Activated T-cell treated with anti-CD3 and anti-CD28 coated beads for 24 hours (primary cell): ENCODE results near the gene TMEM225B.
"Not testable (repeated sequence)": the region's sequence is repeated elsewhere in the genome, so short reads cannot be mapped to it uniquely, and the experiment has no call there.

Experiments used
- DNase-seq: peaks from one replicate; pipeline ENCODE4 v3.0.0-alpha.2; 2020; ENCODE audit warnings: low read depth

TMEM225B gene, protein sequence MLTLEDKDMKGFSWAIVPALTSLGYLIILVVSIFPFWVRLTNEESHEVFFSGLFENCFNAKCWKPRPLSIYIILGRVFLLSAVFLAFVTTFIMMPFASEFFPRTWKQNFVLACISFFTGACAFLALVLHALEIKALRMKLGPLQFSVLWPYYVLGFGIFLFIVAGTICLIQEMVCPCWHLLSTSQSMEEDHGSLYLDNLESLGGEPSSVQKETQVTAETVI

DNA sequence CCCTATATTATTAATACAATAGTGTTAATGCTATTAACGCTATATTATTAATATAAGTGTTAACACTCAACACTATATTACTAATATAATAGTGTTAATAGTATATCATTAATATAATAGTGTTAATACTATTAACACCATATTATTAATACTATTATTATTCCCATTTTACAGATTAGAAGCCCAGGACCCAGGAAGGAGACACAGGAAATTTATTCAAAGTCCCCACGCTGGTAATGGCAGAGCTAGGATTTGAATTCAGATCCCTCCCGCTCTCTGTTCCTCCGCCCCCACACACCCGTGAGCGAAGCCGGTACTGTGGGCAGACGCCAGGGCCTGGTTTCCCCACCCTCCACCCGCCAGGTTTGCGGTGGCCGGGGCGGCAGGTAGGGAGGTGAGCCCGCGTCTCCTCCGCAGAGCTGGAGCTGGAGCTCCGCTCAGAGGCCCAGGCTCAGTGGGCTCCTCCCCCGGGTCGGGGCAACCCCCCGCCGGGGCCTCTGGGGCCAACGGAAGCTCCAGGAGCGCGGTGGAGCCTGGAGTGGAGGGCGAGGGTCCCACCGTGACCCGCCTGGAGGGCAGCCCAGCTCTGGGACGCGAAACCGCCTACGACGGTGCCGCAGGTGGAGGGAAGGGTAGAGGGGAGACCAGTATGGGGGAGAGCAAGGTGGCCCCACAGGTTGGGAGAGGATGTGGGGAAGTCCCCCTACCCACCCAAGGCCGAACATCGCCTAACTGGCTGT, at the start of gene TMEM225B:
Gene TMEM225B, plus strand, starts transcription at position 506 of the 740 bp plus-strand sequence. CDS start 6,122 bp downstream, outside the sequence.
- DNase-seq: no peak

DNA sequence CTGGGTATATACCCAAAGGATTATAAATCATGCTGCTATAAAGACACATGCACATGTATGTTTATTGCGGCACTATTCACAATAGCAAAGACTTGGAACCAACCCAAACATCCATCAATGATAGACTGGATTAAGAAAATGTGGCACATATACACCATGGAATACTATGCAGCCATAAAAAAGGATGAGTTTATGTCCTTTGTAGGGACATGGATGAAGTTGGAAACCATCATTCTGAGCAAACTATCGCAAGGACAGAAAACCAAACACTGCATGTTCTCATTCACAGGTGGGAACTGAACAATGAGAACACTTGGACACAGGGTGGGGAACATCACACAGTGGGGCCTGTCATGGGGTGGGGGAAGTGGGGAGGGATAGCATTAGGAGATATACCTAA, 48.5 kb upstream of the TMEM225B start:
- not testable (repeated sequence) for DNase-seq

DNA sequence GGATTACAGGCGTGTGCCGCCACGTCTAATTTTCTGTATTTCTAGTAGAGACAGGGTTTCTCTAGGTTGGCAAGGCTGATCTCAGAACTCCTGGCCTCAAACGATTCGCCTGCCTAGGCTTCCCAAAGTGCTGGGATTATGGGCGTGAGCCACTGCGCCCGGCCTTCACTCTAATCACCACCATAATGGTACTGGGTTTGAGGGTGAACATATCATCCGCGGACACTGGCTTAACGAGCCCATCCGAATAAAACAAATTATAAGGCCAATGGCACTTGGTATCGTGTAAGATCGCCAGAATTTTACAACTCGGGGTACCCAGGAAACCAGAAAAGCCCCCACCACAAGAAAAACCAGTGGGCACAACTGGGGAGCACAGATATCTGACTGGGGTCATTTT, 46.7 kb upstream of the TMEM225B start:
- DNase-seq: no peak

DNA sequence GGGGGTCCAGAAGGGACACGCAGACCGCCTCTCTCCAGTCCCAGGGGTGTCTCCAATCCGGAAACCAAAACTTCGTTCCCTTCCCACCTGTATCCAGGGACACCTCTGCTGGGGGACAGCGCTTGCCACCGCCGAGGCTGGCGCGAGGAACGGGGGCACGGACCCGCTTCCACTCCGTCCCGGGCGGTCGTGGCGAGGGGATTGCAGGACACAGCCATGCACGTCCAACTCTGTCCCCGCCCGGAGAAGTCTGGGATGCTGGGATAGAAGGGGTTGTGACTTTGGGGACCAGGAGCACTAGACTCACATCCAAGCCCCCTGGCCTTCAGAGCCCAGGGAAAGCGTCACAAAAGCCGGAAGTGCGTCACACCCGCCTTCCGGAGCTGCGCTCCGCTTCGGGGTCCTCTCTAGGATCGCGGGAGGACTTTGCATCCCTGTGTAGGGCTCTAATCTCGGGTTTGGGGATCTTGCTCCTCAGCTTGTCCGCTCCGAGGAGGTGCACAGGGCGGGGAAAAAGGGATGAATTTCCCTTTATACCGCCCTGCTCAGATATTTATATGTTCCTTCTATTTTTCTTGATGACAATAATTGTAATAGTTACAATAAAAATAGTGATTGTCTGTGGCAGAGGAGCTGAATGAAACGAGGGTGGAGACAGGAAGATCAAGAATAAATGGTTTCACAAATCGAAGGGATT, 46.2 kb upstream of the TMEM225B start, which contains the start of gene FAM200A:
Gene FAM200A, minus strand, starts transcription at position 348 of the 697 bp plus-strand sequence. CDS start 3,707 bp downstream, outside the sequence.
- peak; percentile 76 for DNase-seq

DNA sequence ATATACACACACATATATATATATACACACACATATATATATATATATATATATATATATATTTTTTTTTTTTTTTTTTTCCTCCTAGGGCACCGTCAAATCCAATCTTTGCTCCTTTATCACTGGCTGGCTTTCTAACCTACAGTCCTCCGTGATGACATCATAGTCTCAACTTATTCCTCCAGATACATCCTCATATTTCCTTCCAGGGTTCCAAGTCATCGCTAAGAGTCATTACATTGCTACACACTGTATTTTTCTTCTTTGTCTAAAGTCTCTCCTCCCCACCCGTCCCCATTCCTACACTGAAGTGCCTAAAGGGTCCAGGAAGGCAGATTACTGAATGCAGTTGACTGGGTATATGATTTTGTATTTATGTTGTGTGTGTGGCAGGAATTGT, 45.0 kb upstream of the TMEM225B start:
- DNase-seq: no peak

DNA sequence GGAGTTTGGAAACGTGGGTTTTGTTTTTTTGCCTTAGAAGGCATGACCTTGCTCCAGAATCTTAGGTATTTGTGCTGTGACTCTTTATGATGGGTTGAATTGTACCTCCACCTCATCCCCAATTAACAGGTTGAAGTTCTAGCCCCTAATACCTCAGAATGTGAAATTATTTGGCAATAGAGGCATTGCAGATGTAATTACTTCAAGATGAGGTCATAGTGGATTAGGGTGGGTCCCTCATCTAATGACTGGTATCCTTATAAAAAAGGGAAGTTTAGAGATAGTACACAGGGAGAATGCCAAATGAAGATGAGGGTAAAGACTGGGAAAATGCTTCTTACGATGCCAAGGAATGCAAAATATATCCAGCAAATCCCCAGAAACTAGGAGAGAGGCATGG, 43.1 kb upstream of the TMEM225B start:
- DNase-seq: no peak

DNA sequence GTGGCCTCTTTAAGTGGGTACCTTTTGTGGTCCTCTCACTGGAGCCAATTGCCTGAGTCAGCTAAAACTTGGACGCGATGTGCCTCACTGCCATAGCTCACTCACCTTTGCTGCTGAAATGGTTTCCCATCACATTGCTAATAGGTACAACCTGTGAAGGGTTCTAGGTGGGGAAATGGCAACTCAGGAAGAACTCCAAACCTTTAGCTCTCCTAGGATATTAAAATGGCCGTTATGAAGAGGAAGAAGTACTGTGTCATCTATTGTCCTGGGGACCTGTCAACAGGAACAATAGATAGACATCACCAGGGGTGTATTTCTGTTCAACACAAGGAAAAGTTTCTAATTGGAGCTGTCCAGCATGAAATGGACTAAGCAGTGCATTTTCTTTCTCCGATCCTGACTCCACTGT, 40.9 kb upstream of the TMEM225B start:
- DNase-seq: no peak

DNA sequence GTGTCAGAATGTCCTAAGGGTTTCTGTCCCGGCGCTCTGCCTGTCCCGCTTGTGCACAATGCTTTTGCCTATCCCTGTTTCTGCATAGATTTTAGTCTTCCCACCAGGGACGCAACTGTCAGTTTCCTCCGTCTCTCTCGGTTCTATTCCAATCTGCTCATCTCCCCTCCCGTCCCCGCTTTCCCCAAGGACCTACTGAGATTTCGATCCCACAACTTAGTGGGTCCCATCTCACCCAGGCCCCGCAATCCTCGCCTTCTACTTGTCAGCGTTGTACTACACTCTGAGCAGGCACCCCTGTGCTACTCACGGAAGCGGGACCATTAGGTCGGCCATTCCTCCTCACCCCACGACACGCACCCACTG, 40.1 kb upstream of the TMEM225B start:
- DNase-seq: no peak

DNA sequence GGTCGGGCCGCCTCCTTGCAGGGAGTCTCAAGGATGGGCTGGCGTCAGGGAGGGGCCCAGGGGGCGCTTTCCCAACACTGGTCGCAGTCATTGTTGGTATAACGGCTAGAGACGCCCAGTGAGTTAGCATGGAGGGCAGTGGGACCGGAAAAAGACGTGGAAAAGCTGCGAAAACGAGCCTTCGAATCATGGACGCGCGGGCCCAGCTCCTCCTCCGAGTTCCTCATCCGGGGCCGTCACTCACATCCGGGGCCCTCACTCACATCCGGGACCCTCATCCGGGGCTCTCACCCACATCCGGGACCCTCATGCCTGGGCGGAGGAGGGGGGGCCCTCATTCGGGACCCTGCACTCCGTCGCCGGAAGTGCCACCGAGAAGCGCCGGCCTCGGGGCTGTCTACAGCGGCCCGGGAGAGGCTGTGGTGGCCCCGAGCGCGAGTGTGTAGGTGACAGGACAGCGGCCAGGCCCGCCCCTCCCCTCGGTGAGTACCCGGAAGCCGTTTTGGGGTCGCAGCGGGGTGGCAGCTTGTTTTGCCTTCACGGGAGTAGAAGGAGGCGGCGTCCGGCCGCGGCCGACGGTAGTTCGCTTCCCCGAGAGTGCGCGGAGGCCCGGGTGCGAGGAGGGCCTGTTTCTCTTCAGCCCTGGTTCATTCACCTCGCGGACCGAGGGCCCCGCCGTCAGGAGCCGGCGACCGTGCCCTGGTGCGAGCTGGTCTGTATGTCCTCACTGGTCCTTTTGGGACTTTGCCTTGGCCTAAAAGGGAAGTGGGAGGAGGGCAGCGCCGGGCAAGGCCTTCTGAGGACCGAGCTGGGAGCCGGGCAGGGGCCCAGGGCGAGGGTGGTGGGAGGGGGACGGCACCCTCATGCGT, 39.5 kb upstream of the TMEM225B start, which contains the start of gene ZNF655:
Gene ZNF655, plus strand, starts transcription at position 337 of the 869 bp plus-strand sequence. CDS start 1,918 bp downstream, outside the sequence.
- DNase-seq: peak; percentile 85

DNA sequence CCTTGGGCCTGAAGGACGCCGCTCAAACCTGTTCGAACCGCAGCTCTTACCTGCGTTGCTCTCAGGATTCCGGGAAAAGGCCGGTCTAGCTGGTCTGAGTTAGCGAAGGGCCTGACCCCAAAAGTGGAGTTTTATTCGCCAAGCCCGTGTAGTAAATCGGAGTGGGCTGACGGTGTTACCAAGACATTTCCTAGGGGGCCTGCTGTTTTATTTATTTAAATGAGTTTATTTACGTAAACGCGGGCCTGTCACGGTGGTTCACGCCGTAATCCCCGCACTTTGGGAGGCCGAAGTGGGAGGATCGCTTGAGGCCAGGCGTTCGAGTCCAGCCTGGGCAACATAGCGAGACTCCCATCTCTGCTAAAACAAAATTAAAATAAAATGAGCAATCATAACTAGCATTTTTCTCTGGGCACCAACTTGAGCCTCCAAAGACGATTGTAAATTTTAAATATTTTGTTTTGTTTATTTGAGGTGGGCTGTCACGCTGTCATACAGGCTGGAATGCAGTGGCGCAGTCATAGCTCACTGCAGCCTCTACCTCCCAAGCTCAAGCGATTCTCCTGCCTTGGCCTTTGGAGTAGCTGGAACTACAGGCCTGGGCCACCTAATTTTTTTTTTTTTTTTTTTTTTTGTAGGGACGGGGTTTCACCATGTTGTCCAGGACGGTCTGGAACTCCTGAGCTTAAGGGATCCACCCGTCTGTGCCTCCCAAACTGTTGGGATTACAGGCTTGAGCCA, 38.7 kb upstream of the TMEM225B start:
- peak; percentile 4 for DNase-seq

DNA sequence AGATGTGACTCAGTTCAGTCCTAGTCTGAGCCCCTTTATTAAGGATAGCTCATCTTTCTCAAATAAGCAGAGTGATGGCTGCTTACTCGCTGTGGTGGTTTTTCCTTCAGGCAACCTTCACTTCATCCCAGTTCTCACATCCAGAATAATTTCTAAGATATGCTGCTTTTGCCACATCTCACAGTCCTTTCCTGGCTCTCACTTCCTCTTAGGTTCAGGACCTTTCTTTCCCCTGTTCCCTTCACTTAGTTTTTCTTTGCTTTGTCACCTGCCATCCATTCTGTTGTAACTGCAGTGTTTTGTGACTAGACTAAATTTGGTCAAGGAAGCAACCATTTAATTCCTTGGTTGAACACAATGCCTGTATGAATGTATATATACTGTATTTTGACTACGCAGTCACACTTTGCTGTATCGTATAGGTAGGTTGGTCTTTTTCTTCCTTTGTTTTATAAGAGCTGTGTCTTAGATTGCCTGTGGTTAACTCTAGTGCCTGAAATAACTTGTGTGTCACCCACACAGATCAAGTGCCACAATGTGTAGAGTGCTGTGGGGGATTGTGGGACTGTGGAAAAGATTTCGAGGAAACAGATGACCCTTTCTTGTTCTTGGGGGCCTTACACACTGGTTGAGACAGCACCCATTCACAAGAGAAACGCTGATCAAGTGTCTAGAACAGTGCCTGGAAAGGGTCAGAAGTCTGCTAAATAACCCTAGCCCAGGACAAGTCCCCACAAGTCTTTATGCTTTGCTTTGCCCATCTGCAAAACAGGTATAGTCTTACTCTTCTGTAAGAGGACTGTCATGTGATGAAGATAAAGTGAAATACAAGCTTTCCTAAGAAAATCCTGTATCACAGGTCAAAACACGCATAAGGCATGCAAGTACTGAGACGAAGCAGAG, 37.0 kb upstream of the TMEM225B start:
- DNase-seq: no peak

DNA sequence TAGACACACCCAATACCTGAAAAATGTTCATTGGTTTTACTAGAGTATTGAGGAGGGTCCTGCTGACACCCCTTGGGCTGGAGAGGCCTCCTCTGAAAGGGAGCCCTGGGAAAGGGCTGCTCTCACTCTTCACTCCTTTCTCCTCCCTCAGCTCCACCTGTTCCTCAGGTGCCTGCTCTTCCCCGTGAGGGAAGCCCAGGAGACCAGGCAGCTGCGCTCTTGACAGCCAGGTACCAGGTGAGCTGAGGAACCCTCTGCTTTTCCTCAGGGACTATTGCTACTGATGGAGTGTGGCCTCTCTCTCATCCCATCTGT, 36.4 kb upstream of the TMEM225B start:
- DNase-seq: no peak

DNA sequence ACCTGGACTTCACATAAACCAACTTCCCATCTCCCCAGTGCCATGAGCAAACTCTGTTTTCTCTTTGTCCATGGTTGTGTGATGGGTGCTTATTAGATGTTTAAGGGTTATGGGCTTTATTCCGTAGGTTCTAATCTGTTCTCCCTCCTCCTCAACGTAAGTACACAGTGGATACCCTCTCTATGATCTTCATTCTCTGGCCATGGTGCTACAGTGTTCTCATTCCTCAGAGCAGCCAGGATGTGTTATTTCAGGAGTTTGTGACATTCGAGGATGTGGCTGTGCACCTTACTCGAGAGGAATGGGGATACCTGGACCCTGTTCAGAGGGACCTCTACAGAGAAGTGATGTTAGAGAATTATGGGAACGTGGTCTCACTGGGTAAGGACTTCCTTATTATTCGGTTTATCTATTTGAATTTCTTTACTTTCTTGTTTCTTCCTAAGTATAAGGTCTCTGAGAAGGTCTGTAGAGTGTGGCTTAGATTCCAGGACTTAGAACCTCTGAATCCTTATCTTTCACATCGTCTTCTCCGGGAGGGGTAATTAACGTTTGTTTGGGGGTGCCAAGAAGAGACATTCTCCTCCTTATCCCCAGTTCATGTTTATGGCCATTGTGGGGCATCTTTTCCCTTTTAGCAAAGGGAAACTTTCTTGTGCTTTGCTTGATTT, 35.8 kb upstream of the TMEM225B start:
- no peak for DNase-seq

DNA sequence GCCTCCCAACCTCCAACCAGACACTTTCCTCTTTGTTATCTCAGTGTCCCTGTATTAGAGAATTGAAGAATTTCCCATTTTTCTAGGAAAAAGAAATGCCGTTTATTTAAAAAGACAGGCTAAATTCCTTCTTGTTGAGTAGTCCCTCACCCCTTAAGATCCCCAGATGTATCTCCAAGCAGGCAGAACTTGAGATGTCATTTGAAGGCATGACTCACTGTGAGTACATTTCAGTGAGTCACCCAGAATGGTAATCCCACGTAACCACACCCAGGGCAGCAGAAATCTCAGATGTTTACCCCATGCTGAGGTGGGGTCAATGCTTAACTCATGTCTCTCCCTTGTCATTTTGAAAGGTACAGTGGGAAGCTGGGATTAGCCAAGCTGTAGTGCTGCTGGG, 35.2 kb upstream of the TMEM225B start:
- DNase-seq: peak; percentile 38

DNA sequence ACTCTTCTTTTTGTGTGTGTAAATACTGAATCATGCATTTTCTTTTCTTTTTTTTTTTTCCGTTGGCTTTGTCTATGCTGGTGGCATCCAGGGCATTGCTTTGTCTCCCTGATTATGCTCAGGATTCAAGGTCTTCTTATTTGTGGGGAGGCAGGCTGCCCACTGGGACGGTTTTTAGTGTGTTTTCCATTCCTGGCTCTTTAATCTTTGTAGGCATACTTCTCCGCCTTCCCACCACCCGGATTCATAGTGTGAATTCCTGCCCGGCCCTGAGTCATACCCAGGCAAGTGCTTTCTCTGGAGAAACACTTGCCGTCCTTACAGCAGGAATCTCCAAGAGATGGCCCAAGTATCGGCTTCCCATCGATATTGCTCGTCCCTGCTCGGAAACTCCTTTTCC, 34.4 kb upstream of the TMEM225B start:
- no peak for DNase-seq

DNA sequence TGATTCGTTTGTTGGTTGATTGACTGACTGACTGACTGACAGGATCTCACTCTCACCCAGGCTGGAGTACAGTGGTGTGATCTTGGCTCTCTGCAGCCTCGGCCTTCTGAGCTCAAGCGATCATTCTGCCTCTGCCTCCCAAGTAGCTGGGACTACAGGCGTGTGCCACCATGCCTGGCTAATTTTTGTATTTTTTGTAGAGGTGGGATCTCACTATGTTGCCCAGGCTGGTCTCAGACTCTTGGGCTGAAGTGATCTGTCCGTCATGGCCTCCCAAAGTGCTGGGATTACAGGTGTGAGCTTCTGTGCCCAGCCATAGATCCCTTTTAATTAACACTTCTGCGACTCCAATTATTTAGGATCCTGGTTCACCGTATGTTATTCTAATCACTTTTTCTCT, 29.3 kb upstream of the TMEM225B start:
- DNase-seq: not testable (repeated sequence)

DNA sequence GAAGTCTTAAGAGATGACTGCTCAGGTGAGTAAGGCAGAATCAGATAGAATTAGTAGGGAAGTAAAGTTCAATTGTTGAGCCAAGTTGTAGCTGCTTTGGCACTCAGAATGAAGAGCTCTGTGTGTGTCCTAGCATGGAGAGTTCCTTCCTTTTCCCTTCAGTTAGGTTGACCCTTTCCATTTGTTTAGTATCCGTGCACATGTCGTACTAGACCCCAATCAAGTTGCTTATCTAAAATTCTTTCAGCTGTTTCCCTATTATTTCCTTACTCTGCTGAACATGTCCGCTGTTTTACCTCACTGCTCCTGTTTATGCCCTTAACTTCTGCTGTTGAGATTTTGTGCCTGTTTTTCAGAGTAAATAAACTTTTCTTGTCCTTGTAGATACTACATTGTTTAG, 26.3 kb upstream of the TMEM225B start:
- no peak for DNase-seq

DNA sequence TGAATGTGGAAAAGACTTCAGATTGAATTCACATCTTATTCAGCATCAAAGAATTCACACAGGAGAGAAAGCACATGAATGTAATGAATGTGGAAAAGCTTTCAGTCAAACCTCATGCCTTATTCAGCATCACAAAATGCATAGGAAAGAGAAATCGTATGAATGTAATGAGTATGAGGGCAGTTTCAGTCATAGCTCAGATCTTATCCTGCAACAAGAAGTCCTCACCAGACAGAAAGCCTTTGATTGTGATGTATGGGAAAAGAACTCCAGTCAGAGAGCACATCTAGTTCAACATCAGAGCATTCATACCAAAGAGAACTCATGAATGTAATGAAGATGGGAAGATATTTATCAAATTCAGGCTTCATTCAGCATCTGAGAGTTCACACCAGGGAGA, 24.8 kb upstream of the TMEM225B start:
- DNase-seq: no peak

DNA sequence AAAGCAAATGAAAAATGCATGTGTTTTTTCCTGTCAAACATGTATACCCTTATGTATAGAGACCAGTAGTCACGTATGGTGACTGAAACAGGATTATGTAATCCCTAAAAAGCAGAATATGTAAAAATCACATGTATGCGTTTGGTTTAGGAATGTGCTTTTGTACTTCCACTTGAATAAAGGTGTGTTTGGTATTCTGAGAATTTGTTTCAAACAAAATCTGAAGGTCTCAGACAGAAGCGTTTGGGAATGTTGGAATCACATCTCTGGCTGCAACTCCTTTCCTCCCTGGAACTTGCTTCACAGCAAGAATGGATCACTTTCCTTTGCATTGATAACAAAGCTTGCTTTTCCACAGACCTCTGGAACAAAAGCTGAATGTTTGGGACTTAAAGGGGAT, 21.8 kb upstream of the TMEM225B start:
- no peak for DNase-seq
